UCSD-AML1 (cell line): ENCODE measurements around the gene ZBTB42.
A peak's percentile ranks its signal among the peaks of the same experiment; 100 is the strongest.

Experiments
- DNase-seq: peaks from one replicate; lab custom pipeline; 2025; ENCODE audit not compliant: unreplicated experiment; lab: John Stamatoyannopoulos, UW

The ZBTB42 gene

DNA sequence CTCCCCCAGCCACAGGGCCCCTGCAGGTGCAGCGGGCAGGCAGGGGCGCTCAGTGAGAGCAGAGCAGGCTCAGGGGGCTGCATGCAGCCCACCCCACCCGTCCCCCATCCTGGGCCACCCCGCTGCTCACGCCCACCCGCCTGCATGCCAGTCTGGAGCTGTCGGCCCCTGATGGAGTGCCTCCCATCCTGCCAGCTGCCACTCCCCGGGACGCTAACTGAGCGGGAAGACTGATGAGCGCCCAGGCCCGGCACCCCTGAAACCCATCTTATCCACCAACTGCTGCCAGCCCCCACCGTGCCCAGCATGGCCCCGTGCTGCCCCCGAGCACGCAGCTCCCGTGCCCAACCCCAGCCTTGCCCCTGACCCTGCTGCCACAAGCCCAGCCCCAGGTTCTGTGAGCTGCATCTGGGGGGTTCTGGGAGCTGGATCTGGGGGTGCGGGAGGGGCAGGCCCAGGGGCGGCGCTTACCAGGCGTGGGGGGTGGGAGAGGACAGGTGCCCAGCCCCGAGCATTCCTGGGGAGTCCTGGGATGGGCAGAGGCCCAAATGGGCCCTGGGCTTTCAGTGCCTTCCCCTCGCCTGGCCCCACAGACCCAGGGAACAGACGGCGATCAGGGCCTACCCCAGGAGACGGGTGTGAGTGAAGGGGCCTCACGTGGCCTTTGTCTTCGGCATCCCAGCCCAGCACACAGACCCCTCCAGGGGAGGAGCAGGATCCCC is 18.7 kb upstream of the ZBTB42 start:
- no peak for DNase-seq

DNA sequence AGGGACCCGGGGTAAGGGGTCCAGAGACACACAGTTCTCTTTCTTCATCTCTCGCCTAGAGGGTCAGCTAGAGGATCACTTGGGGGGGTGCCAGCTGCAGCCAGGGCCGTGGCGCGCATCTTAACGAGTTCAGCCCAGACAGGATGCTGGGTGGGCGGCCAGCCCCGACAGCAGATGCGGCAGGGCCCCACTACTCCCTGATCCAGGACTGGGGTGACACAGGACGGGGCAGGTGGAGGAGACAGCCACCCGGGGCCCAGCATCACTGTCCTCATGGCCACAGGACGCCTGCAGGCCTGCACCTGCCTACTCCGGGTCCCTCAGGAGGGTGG is 18.1 kb upstream of the ZBTB42 start:
- no peak for DNase-seq

DNA sequence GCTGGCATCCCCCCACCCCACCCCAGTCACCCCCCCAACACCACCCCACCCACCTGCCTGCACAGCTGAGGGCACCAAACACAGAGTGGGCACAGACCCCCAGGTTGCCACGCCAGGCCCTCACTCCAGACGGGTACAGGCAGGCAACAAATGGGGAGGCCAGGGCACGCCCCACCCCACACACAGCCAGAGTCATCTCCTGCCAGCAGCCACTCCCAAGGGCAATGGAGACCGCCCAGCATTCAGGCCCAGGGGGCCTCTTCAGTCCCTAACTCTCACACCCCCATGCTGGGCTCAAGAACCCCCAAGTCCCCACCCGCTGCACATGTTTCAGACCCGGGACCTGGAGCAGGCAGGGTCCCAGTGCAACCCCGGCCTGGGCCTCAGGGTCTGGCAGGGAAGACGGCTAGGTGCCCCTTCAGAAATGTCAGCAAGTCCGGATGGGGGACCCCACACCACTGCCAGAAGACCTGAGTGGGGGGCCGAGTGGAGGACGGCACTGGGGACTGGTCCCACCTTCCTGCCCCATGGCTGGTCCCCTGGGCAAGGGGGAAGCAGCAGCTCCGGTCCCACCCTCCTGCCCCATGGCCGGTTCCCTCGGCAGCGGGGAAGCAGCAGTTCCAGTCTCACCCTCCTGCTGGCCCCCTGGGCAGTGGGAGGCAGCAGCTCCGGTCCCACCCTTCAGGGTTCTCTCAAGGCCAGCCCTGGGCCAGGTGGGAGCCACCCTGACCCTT is 17.2 kb upstream of the ZBTB42 start:
- no peak for DNase-seq

DNA sequence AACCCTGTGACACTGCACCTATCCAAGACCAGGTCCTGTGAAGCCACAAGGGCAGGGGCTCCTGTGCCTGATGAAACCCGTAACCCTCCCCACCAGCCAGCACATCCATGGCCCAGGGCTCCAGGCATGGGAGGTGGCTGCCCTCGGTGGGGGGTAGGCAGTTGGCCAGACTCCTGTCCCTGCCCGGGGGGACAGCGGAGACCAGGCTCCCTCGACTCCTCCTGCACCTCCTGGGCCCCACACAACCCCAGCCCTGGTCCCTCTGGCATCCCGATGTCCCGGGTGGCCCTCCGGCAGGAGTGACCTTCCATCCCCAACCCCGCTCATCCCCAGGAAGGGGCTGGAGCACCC is 16.7 kb upstream of the ZBTB42 start:
- no peak for DNase-seq

DNA sequence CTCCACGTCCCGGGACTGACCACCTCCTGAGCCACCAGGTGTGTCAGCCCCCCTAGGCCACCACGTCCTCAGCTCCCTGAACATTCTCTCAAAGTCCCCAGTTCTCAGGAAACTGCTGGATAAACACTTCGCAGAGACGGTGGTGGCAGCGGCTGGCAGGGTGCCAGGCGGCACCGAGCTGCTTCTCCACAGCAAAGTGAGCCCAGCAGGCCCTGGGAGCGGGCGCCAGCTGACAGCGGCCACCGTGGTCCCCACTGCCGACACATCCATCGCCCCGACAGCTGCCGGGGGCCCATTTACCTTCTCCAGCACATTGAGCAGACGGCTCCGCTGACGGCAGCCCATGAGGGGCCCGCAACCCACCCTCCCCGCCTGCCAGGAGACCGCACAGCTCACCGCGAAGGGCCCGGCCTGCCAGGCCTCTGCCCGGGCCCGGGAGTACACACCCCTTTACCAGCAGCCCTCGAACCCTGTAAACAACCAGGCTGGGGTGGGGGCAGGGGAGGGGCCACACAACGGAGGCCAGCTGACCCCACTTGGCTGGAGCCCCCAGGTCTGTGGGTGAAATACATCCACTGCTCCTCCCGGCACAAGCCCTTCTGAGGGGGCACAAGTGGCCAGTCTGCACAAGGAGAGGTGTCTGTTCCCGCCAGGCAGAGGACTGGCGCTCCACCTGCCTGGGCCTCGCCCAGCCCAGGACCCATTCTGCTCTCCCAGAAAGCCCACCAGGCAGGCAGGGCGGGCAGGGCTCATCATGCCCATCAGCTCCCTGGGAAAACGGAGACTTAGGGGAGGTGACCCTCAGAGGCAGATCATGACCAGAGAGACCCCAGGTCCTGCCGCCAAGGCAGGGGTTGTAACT is 15.8 kb upstream of the ZBTB42 start:
- no peak for DNase-seq

DNA sequence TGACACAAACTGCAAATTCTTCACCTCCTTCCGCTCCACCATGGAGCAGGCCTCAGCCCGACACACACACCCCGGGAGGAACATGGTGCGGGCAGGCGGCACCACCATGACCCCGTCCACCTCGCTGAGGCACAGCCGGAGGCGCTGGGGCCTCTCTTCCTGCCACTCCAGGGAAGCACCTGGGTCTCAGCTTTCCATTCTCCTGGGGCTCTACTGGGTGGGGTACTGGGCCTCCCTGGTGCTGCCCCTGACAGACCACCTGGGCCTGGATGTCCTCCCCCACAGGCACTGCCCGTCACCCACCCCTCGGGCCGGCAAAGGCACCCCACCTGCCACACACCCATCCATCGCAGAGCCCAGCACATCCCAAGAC is 15.2 kb upstream of the ZBTB42 start:
- no peak for DNase-seq

DNA sequence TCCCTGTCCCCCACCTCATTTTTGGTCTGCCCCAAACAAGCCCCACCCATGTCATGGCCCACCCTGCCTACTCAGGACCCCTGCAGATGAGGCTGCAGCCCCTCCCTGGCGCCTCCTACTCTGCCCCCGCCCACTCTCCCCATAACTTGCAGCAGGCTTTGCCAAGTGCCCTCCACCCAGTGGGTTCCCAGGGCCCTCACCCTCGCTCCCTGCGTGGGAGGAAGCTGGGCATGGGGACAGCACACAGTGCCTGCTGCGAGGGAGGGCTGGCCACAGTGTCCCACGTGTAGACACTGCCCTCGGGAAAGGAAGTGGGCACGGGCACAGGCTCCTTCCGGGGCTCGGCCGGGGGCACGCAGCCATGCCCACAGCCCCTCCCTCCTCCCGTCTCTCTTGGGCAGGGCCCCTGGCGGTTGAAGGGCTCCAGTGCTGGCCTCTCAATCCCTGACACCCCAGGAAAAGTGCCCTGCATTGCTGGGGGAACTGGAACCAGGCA is 14.8 kb upstream of the ZBTB42 start:
- peak; percentile 33 for DNase-seq

DNA sequence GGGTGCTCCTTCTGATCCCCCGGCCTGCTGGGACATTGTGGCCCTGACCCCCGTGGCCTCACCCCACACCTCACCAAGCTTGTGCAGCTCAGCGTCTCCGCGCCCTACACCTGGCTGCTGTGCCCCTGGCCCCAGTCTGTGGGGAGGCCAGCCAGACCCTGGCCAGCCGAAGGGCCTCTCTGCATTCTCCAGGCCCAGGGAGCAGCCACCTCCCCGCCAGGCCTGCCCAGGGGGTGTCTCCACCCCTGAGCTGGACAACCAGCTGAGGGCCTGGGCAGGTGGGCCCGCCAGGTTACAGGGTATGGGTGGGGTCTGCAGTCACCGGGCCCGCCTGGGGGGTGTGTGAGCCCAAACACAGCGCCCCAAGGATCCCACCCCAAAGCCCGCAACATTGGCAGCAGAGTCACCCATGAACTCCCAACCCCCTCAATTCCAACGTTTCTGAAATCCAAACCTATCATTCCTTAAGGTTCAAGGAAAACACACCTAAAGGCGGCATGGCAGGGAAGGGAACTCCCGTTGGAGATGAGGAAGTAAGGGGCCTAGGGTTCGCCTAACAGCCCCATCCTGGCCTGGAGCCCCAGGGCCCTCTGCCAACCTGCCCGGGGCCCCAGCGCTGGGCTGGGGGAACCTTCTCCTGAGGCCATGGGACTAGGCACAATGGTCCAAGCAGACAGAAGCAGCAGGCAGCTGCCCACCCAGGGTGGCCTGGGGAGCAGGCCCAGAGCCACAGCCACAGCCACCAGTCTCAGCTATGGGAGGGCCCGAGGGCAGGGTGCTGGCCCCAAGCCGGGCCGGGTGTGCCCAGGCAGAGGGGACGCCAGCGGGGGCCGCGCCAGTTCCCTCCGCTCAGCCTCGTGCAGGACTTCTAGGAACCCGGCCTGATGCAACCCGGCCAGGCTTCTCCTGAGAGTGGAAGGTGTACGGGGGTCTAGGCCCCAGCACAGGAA is 13.9 kb upstream of the ZBTB42 start:
- no peak for DNase-seq

DNA sequence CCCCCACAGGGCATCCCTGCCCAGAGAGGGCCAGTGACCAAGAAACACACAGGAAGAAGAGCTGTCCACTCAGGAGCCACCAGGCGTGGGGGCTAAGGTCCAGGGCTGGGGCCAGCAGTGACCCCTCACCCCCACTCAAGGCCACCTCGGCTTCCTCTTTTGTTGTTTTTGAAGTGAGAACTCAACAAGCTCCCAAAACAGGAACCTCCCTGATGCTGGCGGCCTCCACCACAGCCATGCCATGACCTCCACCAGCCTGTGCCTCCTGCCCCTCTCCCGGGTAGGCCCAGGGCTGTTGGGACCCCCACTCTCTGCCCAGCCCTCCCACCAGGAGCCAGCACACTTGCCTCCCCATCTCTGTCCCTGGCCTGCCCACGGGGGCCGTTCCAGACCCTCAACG is 13.2 kb upstream of the ZBTB42 start:
- peak; percentile 30 for DNase-seq

DNA sequence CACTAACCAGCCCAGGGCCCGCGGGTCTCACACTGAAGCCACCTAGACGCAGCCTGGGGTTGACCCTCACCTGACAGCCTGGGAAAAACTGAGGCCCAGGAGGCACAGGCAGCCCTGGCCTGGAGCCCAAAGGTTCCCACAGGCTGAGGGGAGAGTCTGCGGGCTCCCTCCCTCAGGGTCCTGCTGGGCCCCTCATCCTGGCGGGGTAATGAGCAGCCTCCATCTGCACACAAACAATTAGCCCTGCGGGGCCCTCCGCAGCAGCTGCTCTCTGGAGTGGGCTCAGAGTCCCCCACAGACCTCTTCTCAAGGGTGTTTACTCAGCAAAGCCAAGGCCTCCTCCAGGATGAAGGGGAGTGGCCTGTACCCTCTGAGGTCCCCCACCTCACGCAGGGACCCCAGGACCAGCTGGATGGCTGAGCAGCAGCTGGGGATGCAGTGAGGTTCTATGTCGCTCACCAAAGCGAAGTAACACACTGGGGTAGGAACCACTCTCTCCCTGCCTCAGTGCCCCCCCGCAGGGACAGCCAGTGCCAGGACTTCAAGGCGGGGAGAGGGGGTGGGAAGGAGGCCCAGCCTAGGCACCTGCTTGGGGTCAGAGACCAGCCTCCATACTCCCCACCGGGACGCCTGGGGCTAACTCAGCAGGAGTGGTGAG is 12.6 kb upstream of the ZBTB42 start:
- no peak for DNase-seq

DNA sequence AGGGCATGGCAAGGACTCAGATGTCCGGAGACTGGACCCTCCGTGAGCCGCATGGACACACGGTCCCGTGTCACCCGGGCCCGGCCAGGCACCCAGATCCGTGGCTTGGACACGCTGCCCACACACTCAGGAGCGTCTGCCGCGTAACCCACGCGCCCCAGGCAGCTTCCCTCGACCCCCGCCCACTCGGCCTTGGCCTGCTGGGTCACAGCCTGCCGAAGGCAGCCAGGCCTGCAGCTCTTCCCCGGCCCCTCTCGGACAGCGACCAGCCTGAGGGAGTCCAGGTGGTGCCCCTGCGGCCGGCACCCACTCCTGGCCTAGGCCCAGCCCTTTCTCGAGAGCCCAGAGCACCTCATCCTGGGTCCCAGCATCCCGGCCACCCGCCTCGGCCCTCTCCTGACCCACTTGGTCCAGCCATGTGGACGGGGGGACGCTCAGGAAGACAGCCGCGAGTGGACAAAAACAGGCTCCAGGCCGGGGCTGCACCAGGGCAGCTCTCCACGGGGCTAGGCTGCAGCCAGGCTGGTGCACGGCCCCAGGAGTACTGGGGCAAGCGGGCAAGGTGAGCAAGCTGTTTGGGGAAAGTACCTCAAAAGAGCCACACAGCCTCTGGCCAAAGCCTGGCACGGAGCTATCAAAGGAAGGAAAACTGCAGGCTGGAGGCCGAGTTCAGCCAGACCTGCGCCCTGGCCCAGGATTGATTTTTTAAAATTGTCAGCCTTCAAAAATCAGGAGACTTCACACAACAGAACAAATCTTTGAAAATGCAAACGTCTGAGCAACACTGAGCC is 11.8 kb upstream of the ZBTB42 start:
- DNase-seq: no peak

DNA sequence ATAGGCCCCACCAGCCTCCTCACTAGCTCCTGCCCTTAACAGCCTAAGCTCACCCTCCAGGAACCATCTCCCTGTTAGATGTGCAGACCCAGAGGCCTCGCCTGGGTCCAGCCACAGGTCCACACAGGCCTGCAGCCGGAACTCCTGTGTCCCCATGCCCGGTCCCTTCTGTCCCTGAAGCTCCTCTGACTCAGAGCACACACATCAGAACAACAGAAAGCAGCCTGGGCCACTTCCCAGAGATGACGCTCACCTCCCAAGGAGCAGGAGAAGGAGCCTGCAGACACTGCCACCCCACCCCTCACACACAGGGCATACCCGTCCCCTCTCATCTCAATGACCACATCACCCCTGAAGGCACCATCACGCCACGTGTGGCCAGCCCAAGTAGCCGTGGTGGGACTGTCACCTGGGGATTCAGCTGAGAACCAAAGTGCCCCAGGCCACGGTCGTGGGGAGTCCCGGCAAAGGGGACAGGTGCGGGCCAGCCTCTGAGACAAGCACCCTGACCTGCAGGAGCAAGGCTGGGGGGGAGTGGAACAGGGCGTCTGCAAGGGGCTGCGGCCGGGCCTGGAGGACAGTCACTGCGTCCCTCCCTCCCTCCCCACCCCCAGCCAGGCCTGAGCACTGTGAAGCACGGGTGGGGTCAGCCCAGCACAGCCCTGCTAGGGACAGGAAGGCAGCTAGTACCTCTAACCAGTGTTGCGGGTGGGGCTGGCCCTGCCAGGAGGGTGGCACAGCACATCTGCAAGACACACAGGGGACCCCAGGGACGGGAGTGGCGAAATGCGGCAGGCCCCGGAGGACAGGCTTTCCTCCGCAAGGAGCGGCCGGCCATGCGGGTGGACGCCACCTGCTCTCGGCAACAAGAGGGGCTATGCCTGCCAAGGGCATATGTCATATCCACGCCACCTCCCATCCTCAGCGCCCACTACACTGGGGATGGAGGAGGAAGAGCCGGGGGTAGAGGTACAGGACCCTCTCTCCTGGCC is 10.9 kb upstream of the ZBTB42 start:
- DNase-seq: no peak

DNA sequence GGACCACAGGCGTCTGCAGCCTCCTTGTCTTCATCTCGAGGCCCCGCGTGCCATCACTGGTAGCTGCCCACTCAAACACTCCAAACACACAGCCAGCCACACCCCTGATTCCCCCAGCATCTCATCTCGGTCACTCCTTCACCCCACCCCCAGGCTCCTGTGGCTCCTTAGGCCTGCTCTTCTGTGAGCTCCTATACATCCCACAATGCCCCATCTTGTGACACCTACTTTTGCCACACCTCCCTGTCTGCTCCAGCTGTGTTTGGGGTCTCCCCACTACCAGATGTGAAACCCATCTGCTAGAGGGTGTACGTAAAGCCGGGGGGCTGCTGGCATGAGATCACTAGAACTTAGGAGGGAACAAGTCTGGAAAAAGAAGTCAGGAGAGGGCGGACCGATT is 9.5 kb upstream of the ZBTB42 start:
- DNase-seq: no peak

DNA sequence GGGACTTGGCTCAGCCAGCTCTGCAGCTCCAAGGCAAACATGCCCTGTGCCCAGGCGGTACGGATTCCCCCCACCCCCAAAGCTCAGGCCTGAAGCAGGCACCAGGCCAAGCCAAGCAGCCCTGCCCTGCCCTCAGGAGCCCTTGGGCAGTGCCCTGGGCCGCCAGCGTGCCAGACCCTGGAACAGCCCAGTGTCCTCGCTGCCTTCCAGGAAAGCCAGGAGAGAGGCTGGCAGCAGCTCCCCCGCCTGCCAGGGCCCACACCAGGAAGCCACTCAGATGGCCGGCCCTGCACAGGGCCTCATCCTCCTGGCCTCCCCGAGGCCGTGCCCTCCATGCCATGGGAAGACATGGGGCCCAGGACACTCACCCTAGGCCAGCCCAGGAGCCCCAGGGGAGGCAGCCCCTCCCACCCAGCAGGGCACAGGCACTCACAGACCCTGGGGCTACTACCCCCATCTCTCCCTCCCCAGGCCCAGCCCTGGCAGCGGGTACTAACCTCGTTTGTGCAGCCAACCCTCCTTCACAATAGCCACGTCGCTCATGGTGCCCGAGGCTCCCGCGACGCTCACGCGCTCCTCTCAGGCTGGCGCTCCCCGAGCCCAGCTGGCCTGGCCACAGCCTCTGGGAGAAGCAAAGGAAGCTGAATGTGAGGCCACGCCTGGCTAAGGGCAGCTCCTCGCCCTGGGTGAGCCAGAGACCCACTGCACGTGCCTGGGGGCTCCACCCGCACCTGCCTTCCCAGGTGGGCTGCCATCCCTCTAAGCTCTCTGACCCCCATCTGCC is 8.6 kb upstream of the ZBTB42 start:
- no peak for DNase-seq

DNA sequence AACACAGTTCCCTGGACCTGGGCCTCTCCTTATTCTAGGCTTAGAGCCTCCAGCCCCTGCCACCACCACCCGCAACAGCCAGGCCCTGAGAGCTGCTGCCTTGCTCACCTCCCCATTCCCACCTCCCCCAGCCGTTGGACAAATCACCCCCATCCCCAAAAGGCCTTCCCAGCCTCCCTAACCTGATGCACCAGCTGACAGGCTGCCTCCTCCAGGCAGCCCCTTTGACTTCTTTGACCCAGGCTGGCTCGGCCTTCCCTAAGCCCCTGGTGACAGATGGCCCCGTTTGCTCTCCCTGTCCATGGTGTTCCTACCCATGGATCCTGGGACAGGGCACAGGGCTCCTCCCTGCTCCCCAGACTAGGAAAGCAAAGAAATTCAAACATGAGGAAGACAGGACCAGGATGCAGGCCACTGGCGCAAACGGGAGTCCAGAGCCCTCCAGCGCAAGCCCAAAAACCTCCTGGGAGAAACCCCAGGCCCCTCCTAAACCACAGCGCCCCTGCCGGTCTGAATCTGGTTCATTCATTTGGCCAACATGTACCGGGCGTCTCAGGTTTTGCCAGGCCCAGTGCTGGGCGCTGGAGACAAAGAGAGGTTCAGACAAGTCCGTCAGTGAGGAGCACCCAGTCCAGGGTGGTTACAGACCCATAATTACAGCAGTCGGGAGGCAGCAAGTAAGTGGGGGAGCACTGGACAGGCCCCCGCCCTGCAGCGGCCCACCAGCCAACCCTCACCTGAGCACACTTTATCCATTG is 7.8 kb upstream of the ZBTB42 start:
- DNase-seq: no peak

DNA sequence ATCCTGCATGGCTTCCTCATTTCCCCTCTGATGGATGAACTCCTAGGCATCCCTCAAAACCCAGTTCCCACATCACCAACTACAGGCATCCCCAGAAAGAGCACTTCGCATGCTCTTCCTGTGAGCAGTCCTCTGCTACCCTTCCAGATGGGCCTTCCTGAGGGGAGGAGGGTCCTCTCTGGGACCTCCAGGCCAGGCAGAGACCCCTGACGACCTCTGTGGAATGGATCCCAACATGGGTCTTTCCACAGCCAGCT is 7.3 kb upstream of the ZBTB42 start:
- no peak for DNase-seq

DNA sequence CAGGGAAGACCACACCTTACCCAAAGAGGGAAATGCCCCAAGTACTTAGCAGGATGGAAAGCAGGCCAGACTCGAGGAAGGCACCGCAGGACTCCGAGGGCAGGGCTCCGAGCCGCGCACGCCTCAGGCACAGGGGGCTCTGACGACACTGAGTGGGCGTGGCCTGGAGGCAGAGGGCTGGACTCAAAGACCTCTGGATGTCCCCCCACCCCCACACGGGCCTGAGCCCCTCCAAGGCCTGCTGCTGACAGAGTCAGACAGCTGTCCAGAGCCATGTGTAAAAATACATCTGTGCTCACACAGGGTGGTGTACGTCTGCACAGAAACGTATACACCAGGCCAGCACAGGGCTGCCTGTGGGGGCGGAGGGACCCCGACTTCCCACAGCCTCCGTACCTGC is 6.8 kb upstream of the ZBTB42 start:
- DNase-seq: peak; percentile 46
